ENCODE data around the gene NINL.

NINL gene

GRCh38 chr20:25452333-25452732, 133.0 kb downstream of the NINL start:
- H2AK5ac ChIP-seq (ENCODE audit: low read depth, low read length) = no peak overlapping the region
- H4K8ac ChIP-seq (ENCODE audit: low read depth, low read length) = no peak overlapping the region
- no peak overlapping the region for H3K4me2 ChIP-seq (ENCODE audit: insufficient read depth, low read length, poor library complexity, severe bottlenecking)
- no peak overlapping the region for H3K18ac ChIP-seq (ENCODE audit: low read length)
- no peaks in the 10 kb centered on the region for H3K27me3 ChIP-seq (ENCODE audit: control insufficient read depth in 3 of 3, insufficient read depth in 3 of 3, low read depth in 1 of 3, low read length in 3 of 3)
- H3K79me1 ChIP-seq (ENCODE audit: low read depth, low read length) = no peaks in the 10 kb centered on the region
- H3K14ac ChIP-seq (ENCODE audit: low read length) = no peak overlapping the region
- H3K4ac ChIP-seq (ENCODE audit: low read length) = no peak overlapping the region
- DNase-seq (ENCODE audit: low spot score) = no peak
- H2AFZ ChIP-seq (ENCODE audit: low read length) = no peak overlapping the region
- H4K91ac ChIP-seq (ENCODE audit: low read depth, low read length, poor library complexity) = no peak overlapping the region
- no peak overlapping the region for H2BK5ac ChIP-seq (ENCODE audit: low read length)
- no peak overlapping the region for H2BK15ac ChIP-seq (ENCODE audit: low read length)
- H3K36me3 ChIP-seq (replicated peaks in 1 of 2; ENCODE audit: control insufficient read depth in 2 of 2, insufficient read depth in 2 of 2, low read length in 2 of 2) = peaks cover 26 to 82% of the 10 kb centered on the region in 2 donors
- no peak overlapping the region for H3K27ac ChIP-seq (replicated peaks; ENCODE audit: low read length)
- H2BK12ac ChIP-seq (ENCODE audit: low read length) = no peak overlapping the region
- no peak overlapping the region for H2BK120ac ChIP-seq (ENCODE audit: low read depth, low read length)
- H3K4me3 ChIP-seq (ENCODE audit: low read length in 2 of 2) = no peak overlapping the region
- H3K9ac ChIP-seq (ENCODE audit: low read depth, low read length, poor library complexity) = no peak overlapping the region
- H3K9me3 ChIP-seq (replicated peaks in 1 of 2; ENCODE audit: control insufficient read depth in 2 of 2, insufficient read depth in 1 of 2, low read depth in 1 of 2, low read length in 2 of 2) = peaks cover 2 to 12% of the 10 kb centered on the region in 2 donors
- no peak overlapping the region for H3K23ac ChIP-seq (ENCODE audit: low read depth, low read length, poor library complexity)
- no CpG with 5 or more reads among the region's 6 CpGs for WGBS, 2 donors (ENCODE audit: extremely low coverage in 2 of 2, insufficient read length in 2 of 2, insufficient replicate concordance in 1 of 2)
- no peaks in the 10 kb centered on the region for H3K4me1 ChIP-seq (ENCODE audit: control insufficient read depth in 2 of 2, insufficient read depth in 1 of 2, low read depth in 1 of 2, low read length in 2 of 2)

GRCh38 chr20:25447671-25448070, 137.7 kb downstream of the NINL start:
- Histone ChIP-seq H2BK120ac (ENCODE audit: low read depth, low read length) (no peak overlapping the region), H2BK12ac (ENCODE audit: low read length) (no peak overlapping the region), H3K36me3 (replicated peaks in 1 of 2; ENCODE audit: control insufficient read depth in 2 of 2, insufficient read depth in 2 of 2, low read length in 2 of 2) (peaks cover 22 to 90% of the 10 kb centered on the region in 2 donors), H2BK15ac (ENCODE audit: low read length) (no peak overlapping the region), H4K91ac (ENCODE audit: low read depth, low read length, poor library complexity) (no peak overlapping the region), H3K18ac (ENCODE audit: low read length) (no peak overlapping the region), H2BK5ac (ENCODE audit: low read length) (no peak overlapping the region), H3K27ac (replicated peaks; ENCODE audit: low read length) (no peak overlapping the region), H3K14ac (ENCODE audit: low read length) (no peak overlapping the region), H3K4ac (ENCODE audit: low read length) (no peak overlapping the region), H2AFZ (ENCODE audit: low read length) (no peak overlapping the region), H3K4me2 (ENCODE audit: insufficient read depth, low read length, poor library complexity, severe bottlenecking) (no peak overlapping the region), H4K8ac (ENCODE audit: low read depth, low read length) (peak overlapping the region; percentile 43), H3K9ac (ENCODE audit: low read depth, low read length, poor library complexity) (no peak overlapping the region), H3K4me1 (ENCODE audit: control insufficient read depth in 2 of 2, insufficient read depth in 1 of 2, low read depth in 1 of 2, low read length in 2 of 2) (no peaks in the 10 kb centered on the region), H3K79me1 (ENCODE audit: low read depth, low read length) (peaks cover 2% of the 10 kb centered on the region), H3K4me3 (ENCODE audit: low read length in 2 of 2) (no peak overlapping the region), H3K27me3 (ENCODE audit: control insufficient read depth in 3 of 3, insufficient read depth in 3 of 3, low read depth in 1 of 3, low read length in 3 of 3) (no peaks in the 10 kb centered on the region), H3K23ac (ENCODE audit: low read depth, low read length, poor library complexity) (no peak overlapping the region), H3K9me3 (replicated peaks in 1 of 2; ENCODE audit: control insufficient read depth in 2 of 2, insufficient read depth in 1 of 2, low read depth in 1 of 2, low read length in 2 of 2) (peaks cover 2 to 12% of the 10 kb centered on the region in 2 donors), H2AK5ac (ENCODE audit: low read depth, low read length) (no peak overlapping the region)
- no CpG with 5 or more reads among the region's 6 CpGs for WGBS, 2 donors (ENCODE audit: extremely low coverage in 2 of 2, insufficient read length in 2 of 2, insufficient replicate concordance in 1 of 2)
- no peak for DNase-seq (ENCODE audit: low spot score)

GRCh38 chr20:25444556-25444955, 140.8 kb downstream of the NINL start:
- Histone ChIP-seq H3K4ac (ENCODE audit: low read length) (no peak overlapping the region), H2BK12ac (ENCODE audit: low read length) (no peak overlapping the region), H3K9me3 (replicated peaks in 1 of 2; ENCODE audit: control insufficient read depth in 2 of 2, insufficient read depth in 1 of 2, low read depth in 1 of 2, low read length in 2 of 2) (peaks cover 0 to 12% of the 10 kb centered on the region in 2 donors), H3K79me1 (ENCODE audit: low read depth, low read length) (peaks cover 2% of the 10 kb centered on the region), H2BK15ac (ENCODE audit: low read length) (no peak overlapping the region), H3K9ac (ENCODE audit: low read depth, low read length, poor library complexity) (no peak overlapping the region), H3K14ac (ENCODE audit: low read length) (no peak overlapping the region), H3K23ac (ENCODE audit: low read depth, low read length, poor library complexity) (no peak overlapping the region), H2AK5ac (ENCODE audit: low read depth, low read length) (no peak overlapping the region), H2BK5ac (ENCODE audit: low read length) (no peak overlapping the region), H4K8ac (ENCODE audit: low read depth, low read length) (no peak overlapping the region), H3K27me3 (ENCODE audit: control insufficient read depth in 3 of 3, insufficient read depth in 3 of 3, low read depth in 1 of 3, low read length in 3 of 3) (no peaks in the 10 kb centered on the region), H3K36me3 (replicated peaks in 1 of 2; ENCODE audit: control insufficient read depth in 2 of 2, insufficient read depth in 2 of 2, low read length in 2 of 2) (peaks cover 18 to 91% of the 10 kb centered on the region in 2 donors), H3K4me3 (ENCODE audit: low read length in 2 of 2) (no peak overlapping the region), H3K27ac (replicated peaks; ENCODE audit: low read length) (no peak overlapping the region), H2BK120ac (ENCODE audit: low read depth, low read length) (no peak overlapping the region), H3K4me2 (ENCODE audit: insufficient read depth, low read length, poor library complexity, severe bottlenecking) (no peak overlapping the region), H4K91ac (ENCODE audit: low read depth, low read length, poor library complexity) (no peak overlapping the region), H3K4me1 (ENCODE audit: control insufficient read depth in 2 of 2, insufficient read depth in 1 of 2, low read depth in 1 of 2, low read length in 2 of 2) (no peaks in the 10 kb centered on the region), H3K18ac (ENCODE audit: low read length) (no peak overlapping the region), H2AFZ (ENCODE audit: low read length) (no peak overlapping the region)
- no peak for DNase-seq (ENCODE audit: low spot score)
- WGBS, 2 donors (ENCODE audit: extremely low coverage in 2 of 2, insufficient read length in 2 of 2, insufficient replicate concordance in 1 of 2) = no CpG with 5 or more reads among the region's 4 CpGs

GRCh38 chr20:25439328-25439727, 146.0 kb downstream of the NINL start:
- no peak overlapping the region for H2BK15ac ChIP-seq (ENCODE audit: low read length)
- no peak overlapping the region for H3K4ac ChIP-seq (ENCODE audit: low read length)
- H4K8ac ChIP-seq (ENCODE audit: low read depth, low read length) = no peak overlapping the region
- peaks cover 3 to 4% of the 10 kb centered on the region in 2 donors for H3K4me1 ChIP-seq (ENCODE audit: control insufficient read depth in 2 of 2, insufficient read depth in 1 of 2, low read depth in 1 of 2, low read length in 2 of 2)
- no peak overlapping the region for H3K27ac ChIP-seq (replicated peaks; ENCODE audit: low read length)
- peaks cover 10 to 90% of the 10 kb centered on the region in 2 donors for H3K36me3 ChIP-seq (replicated peaks in 1 of 2; ENCODE audit: control insufficient read depth in 2 of 2, insufficient read depth in 2 of 2, low read length in 2 of 2)
- no peak overlapping the region for H3K14ac ChIP-seq (ENCODE audit: low read length)
- H3K27me3 ChIP-seq (ENCODE audit: control insufficient read depth in 3 of 3, insufficient read depth in 3 of 3, low read depth in 1 of 3, low read length in 3 of 3) = no peaks in the 10 kb centered on the region
- no peak overlapping the region for H3K4me2 ChIP-seq (ENCODE audit: insufficient read depth, low read length, poor library complexity, severe bottlenecking)
- no peak overlapping the region for H2BK120ac ChIP-seq (ENCODE audit: low read depth, low read length)
- H3K9me3 ChIP-seq (replicated peaks in 1 of 2; ENCODE audit: control insufficient read depth in 2 of 2, insufficient read depth in 1 of 2, low read depth in 1 of 2, low read length in 2 of 2) = no peaks in the 10 kb centered on the region
- no peaks in the 10 kb centered on the region for H3K79me1 ChIP-seq (ENCODE audit: low read depth, low read length)
- H3K4me3 ChIP-seq (ENCODE audit: low read length in 2 of 2) = no peak overlapping the region
- H3K18ac ChIP-seq (ENCODE audit: low read length) = no peak overlapping the region
- H2AK5ac ChIP-seq (ENCODE audit: low read depth, low read length) = no peak overlapping the region
- H2AFZ ChIP-seq (ENCODE audit: low read length) = no peak overlapping the region
- no peak overlapping the region for H4K91ac ChIP-seq (ENCODE audit: low read depth, low read length, poor library complexity)
- no peak overlapping the region for H2BK12ac ChIP-seq (ENCODE audit: low read length)
- no peak overlapping the region for H3K23ac ChIP-seq (ENCODE audit: low read depth, low read length, poor library complexity)
- WGBS, 2 donors (ENCODE audit: extremely low coverage in 2 of 2, insufficient read length in 2 of 2, insufficient replicate concordance in 1 of 2) = no CpG with 5 or more reads among the region's 3 CpGs
- no peak overlapping the region for H3K9ac ChIP-seq (ENCODE audit: low read depth, low read length, poor library complexity)
- H2BK5ac ChIP-seq (ENCODE audit: low read length) = no peak overlapping the region
- no peak for DNase-seq (ENCODE audit: low spot score)

All from neuronal stem cell (in vitro differentiated cells).